ENCODE measurements around the gene TBL1Y. TPM values are rescaled to one million over a fixed set of nuclear protein-coding genes. Genes with fewer than 3 reads are reported as not detected.

The TBL1Y gene
- total and polyA plus RNA-seq, 2 of the 4 experiments (the other 2 are of a cell fraction): not detected

- Histone ChIP-seq H3K4ac (ENCODE audit: low read depth, low read length) (no peak overlapping the region), H3K9me1 (ENCODE audit: insufficient read depth, low read length) (no peaks in the 10 kb centered on the region), H2BK120ac (ENCODE audit: low read depth, low read length) (no peak overlapping the region), H4K91ac (ENCODE audit: insufficient read depth, low read depth, low read length) (no peak overlapping the region), H2BK20ac (ENCODE audit: low read depth, low read length) (no peak overlapping the region), H3K27ac (ENCODE audit: insufficient read depth, low read length) (no peak overlapping the region), H3K27me3 (ENCODE audit: control insufficient read depth, insufficient read depth, low read length) (no peaks in the 10 kb centered on the region), H3K4me1 (ENCODE audit: control insufficient read depth, insufficient read depth, low read length) (no peaks in the 10 kb centered on the region), H3K4me2 (ENCODE audit: low read depth, low read length) (no peak overlapping the region), H3K9me3 (ENCODE audit: control insufficient read depth, insufficient read depth, low read length) (no peaks in the 10 kb centered on the region), H3K14ac (replicated peaks; ENCODE audit: low read depth, low read length) (no peak overlapping the region), H2AK5ac (ENCODE audit: low read depth, low read length) (no peak overlapping the region), H3K18ac (ENCODE audit: low read depth, low read length) (no peak overlapping the region), H3K4me3 (ENCODE audit: insufficient read depth, low read depth, low read length) (no peak overlapping the region), H3K9ac (ENCODE audit: low read depth, low read length) (no peak overlapping the region), H4K5ac (ENCODE audit: low read depth, low read length) (no peak overlapping the region), H3K23ac (ENCODE audit: low read depth, low read length) (no peak overlapping the region), H4K20me1 (ENCODE audit: insufficient read depth, low read length) (no peaks in the 10 kb centered on the region), H2BK5ac (ENCODE audit: low read depth, low read length, poor library complexity, severe bottlenecking) (no peak overlapping the region), H3K79me1 (ENCODE audit: low read depth in 1 of 2, low read length in 2 of 2) (no peaks in the 10 kb centered on the region), H4K8ac (ENCODE audit: low read depth in 2 of 2, low read length in 2 of 2) (no peak overlapping the region), H3K36me3 (ENCODE audit: control insufficient read depth, insufficient read depth, low read length) (no peaks in the 10 kb centered on the region), H2BK15ac (ENCODE audit: low read depth, low read length) (no peak overlapping the region), H2AFZ (replicated peaks; ENCODE audit: low read length, poor library complexity) (no peak overlapping the region), H2AK9ac (replicated peaks; ENCODE audit: low read depth, low read length, poor library complexity) (no peak overlapping the region), H3K56ac (ENCODE audit: extremely low read depth, insufficient read depth, low read length) (no peak overlapping the region)
- CTCF ChIA-PET: no interaction called here
- no CpG with 5 or more reads among the region's 5 CpGs for WGBS, 2 experiments (ENCODE audit: extremely low coverage in 2 of 2, insufficient read length in 1 of 2)
- no peak for TF ChIP-seq USF2 (IDR thresholded peaks at IDR 0.05; ENCODE audit: low read depth, low read length)
- TF ChIP-seq POLR2A (IDR thresholded peaks at IDR 0.05; ENCODE audit: low read depth, low read length): no peak
- no peak for TF ChIP-seq MAZ (IDR thresholded peaks at IDR 0.05; ENCODE audit: borderline replicate concordance, low read depth, low read length)
- no peak for TF ChIP-seq CEBPB (IDR thresholded peaks at IDR 0.05; ENCODE audit: low read depth, low read length)
- no peak for TF ChIP-seq MXI1 (IDR thresholded peaks at IDR 0.05; ENCODE audit: borderline replicate concordance, low read depth, low read length)
- no peak for TF ChIP-seq CHD1 (IDR thresholded peaks at IDR 0.05; ENCODE audit: low read depth, low read length)
- TF ChIP-seq SMC3 (IDR thresholded peaks at IDR 0.05; ENCODE audit: low read depth, low read length): no peak
- no peak for TF ChIP-seq FOS (IDR thresholded peaks at IDR 0.05; ENCODE audit: low read depth, low read length)
- no peak for TF ChIP-seq RCOR1 (IDR thresholded peaks at IDR 0.05; ENCODE audit: insufficient replicate concordance, low read length)
- no peak for TF ChIP-seq MAFK (IDR thresholded peaks at IDR 0.05; ENCODE audit: low read depth, low read length)
- TF ChIP-seq CTCF (conservative IDR thresholded peaks at IDR 0.05; ENCODE audit: low read depth, low read length): no peak
- TF ChIP-seq BHLHE40 (IDR thresholded peaks at IDR 0.05; ENCODE audit: low read depth, low read length): no peak
- TF ChIP-seq NFE2L2 (IDR thresholded peaks at IDR 0.05; ENCODE audit: low read depth, low read length): no peak
- TF ChIP-seq ELK1 (IDR thresholded peaks at IDR 0.05; ENCODE audit: borderline replicate concordance, low read depth, low read length): no peak
- TF ChIP-seq RFX5 (IDR thresholded peaks at IDR 0.05; ENCODE audit: low read depth, low read length): no peak
- in situ Hi-C loops (cut with MboI; ENCODE audit: low sequenced_read_pairs): no loop called here
- no peak for DNase-seq
- POLR2A ChIA-PET (ENCODE audit: unreplicated experiment): no interaction called here
- ATAC-seq (ENCODE audit: low read depth): no peak
- dilution Hi-C loops (cut with HindIII; ENCODE audit: low sequenced_read_pairs, unreplicated experiment): no loop called here
- intact Hi-C loops (cut with micrococcal nuclease): no loop called here
- no TSS peak for BruUV-seq (replicated peaks)
Measured at GRCh38 chrY:7115871-7116270, 205.4 kb downstream of the TBL1Y start.

Measured in IMR-90 (cell line).